ENCODE measurements around the gene ERGIC1. TPM values are rescaled to one million over a fixed set of nuclear protein-coding genes. Genes with fewer than 3 reads are reported as not detected.

Gene ERGIC1
- total and polyA plus RNA-seq, 10 of the 15 experiments (the other 5 are each of a cell fraction or from before 2014, with no cell fraction given) = 8.8 to 104 (median 76.3) TPM

Small RNAs within 50 kb of the gene (small RNA-seq; reads per million reads assigned to genes)
- not detected for gene AC022217.4

Other genes starting within 250 kb of the ERGIC1 start
- 0.05 and 0.28 TPM in 2 replicates for gene NEURL1B, start 193.0 kb upstream of the ERGIC1 start, total RNA-seq (2014; rRNA removed)
- 0.04 and 0.05 TPM in 2 replicates for gene NEURL1B, start 193.0 kb upstream of the ERGIC1 start, total RNA-seq (2014; rRNA removed; fragmentation: Illumina TruSeq; extraction: Trizol)
- 0.16 and 0.26 TPM in 2 replicates for gene NEURL1B, start 193.0 kb upstream of the ERGIC1 start, total RNA-seq (2021)
- gene NEURL1B, start 193.0 kb upstream of the ERGIC1 start, polyA plus RNA-seq (2011; rRNA removed) = 0.03 and 0.05 TPM in 2 replicates
- 0.04 TPM in 1 of 2 replicates, not detected in the other for gene NEURL1B, start 193.0 kb upstream of the ERGIC1 start, polyA plus RNA-seq (2014; fragmentation: Illumina TruSeq; extraction: Trizol)
- not detected for gene NEURL1B, start 193.0 kb upstream of the ERGIC1 start, polyA plus RNA-seq (2014; fragmentation: Nextera tagmentation; extraction: Ambion mirVana)
- gene NEURL1B, start 193.0 kb upstream of the ERGIC1 start, polyA plus RNA-seq (2014; rRNA removed) = 0.05 TPM in 2 replicates
- gene NEURL1B, start 193.0 kb upstream of the ERGIC1 start, polyA plus RNA-seq (2016; fragmentation: Nextera tagmentation; extraction: Ambion mirVana) = not detected
- 5.8 and 6.2 TPM in 2 replicates for gene DUSP1, start 63.1 kb upstream of the ERGIC1 start, total RNA-seq (2014; rRNA removed)
- gene DUSP1, start 63.1 kb upstream of the ERGIC1 start, total RNA-seq (2014; rRNA removed; fragmentation: Illumina TruSeq; extraction: Trizol) = 2.0 and 2.5 TPM in 2 replicates
- 5.0 and 5.3 TPM in 2 replicates for gene DUSP1, start 63.1 kb upstream of the ERGIC1 start, total RNA-seq (2021)
- gene DUSP1, start 63.1 kb upstream of the ERGIC1 start, polyA plus RNA-seq (2011; rRNA removed) = 3.0 and 4.0 TPM in 2 replicates
- 1.0 and 2.0 TPM in 2 replicates for gene DUSP1, start 63.1 kb upstream of the ERGIC1 start, polyA plus RNA-seq (2014; fragmentation: Illumina TruSeq; extraction: Trizol)
- 1 to 10 TPM; 1.4 to 1.9 TPM for gene DUSP1, start 63.1 kb upstream of the ERGIC1 start, polyA plus RNA-seq (2014; fragmentation: Nextera tagmentation; extraction: Ambion mirVana)
- gene DUSP1, start 63.1 kb upstream of the ERGIC1 start, polyA plus RNA-seq (2014; rRNA removed) = 3.5 and 4.1 TPM in 2 replicates
- 1 to 10 TPM; 3.9 to 5.4 TPM for gene DUSP1, start 63.1 kb upstream of the ERGIC1 start, polyA plus RNA-seq (2016; fragmentation: Nextera tagmentation; extraction: Ambion mirVana)
- gene RPL26L1, start 125.2 kb downstream of the ERGIC1 start, total RNA-seq (2014; rRNA removed) = 61.5 and 64.4 TPM in 2 replicates
- 89.2 and 92.8 TPM in 2 replicates for gene RPL26L1, start 125.2 kb downstream of the ERGIC1 start, total RNA-seq (2014; rRNA removed; fragmentation: Illumina TruSeq; extraction: Trizol)
- gene RPL26L1, start 125.2 kb downstream of the ERGIC1 start, total RNA-seq (2021) = 61.1 and 67.2 TPM in 2 replicates
- 121 and 139 TPM in 2 replicates for gene RPL26L1, start 125.2 kb downstream of the ERGIC1 start, polyA plus RNA-seq (2011; rRNA removed)
- gene RPL26L1, start 125.2 kb downstream of the ERGIC1 start, polyA plus RNA-seq (2014; fragmentation: Illumina TruSeq; extraction: Trizol) = 76.4 and 93.7 TPM in 2 replicates
- gene RPL26L1, start 125.2 kb downstream of the ERGIC1 start, polyA plus RNA-seq (2014; fragmentation: Nextera tagmentation; extraction: Ambion mirVana) = 100 to 1,000 TPM; 326 to 331 TPM
- 83.3 and 97.2 TPM in 2 replicates for gene RPL26L1, start 125.2 kb downstream of the ERGIC1 start, polyA plus RNA-seq (2014; rRNA removed)
- gene RPL26L1, start 125.2 kb downstream of the ERGIC1 start, polyA plus RNA-seq (2016; fragmentation: Nextera tagmentation; extraction: Ambion mirVana) = 100 to 1,000 TPM; 183 TPM
- 138 and 143 TPM in 2 replicates for gene ATP6V0E1, start 149.5 kb downstream of the ERGIC1 start, total RNA-seq (2014; rRNA removed)
- gene ATP6V0E1, start 149.5 kb downstream of the ERGIC1 start, total RNA-seq (2014; rRNA removed; fragmentation: Illumina TruSeq; extraction: Trizol) = 145 and 150 TPM in 2 replicates
- gene ATP6V0E1, start 149.5 kb downstream of the ERGIC1 start, total RNA-seq (2021) = 152 and 163 TPM in 2 replicates
- 448 and 499 TPM in 2 replicates for gene ATP6V0E1, start 149.5 kb downstream of the ERGIC1 start, polyA plus RNA-seq (2011; rRNA removed)
- gene ATP6V0E1, start 149.5 kb downstream of the ERGIC1 start, polyA plus RNA-seq (2014; fragmentation: Illumina TruSeq; extraction: Trizol) = 219 and 238 TPM in 2 replicates
- 100 to 1,000 TPM; 627 to 787 TPM for gene ATP6V0E1, start 149.5 kb downstream of the ERGIC1 start, polyA plus RNA-seq (2014; fragmentation: Nextera tagmentation; extraction: Ambion mirVana)
- 149 and 178 TPM in 2 replicates for gene ATP6V0E1, start 149.5 kb downstream of the ERGIC1 start, polyA plus RNA-seq (2014; rRNA removed)
- gene ATP6V0E1, start 149.5 kb downstream of the ERGIC1 start, polyA plus RNA-seq (2016; fragmentation: Nextera tagmentation; extraction: Ambion mirVana) = 100 to 1,000 TPM; 393 to 410 TPM
- 6.0 and 9.0 TPM in 2 replicates for gene CREBRF, start 222.1 kb downstream of the ERGIC1 start, total RNA-seq (2014; rRNA removed)
- 6.5 and 6.6 TPM in 2 replicates for gene CREBRF, start 222.1 kb downstream of the ERGIC1 start, total RNA-seq (2014; rRNA removed; fragmentation: Illumina TruSeq; extraction: Trizol)
- gene CREBRF, start 222.1 kb downstream of the ERGIC1 start, total RNA-seq (2021) = 6.4 and 7.6 TPM in 2 replicates
- 12.7 and 18.9 TPM in 2 replicates for gene CREBRF, start 222.1 kb downstream of the ERGIC1 start, polyA plus RNA-seq (2011; rRNA removed)
- gene CREBRF, start 222.1 kb downstream of the ERGIC1 start, polyA plus RNA-seq (2014; fragmentation: Illumina TruSeq; extraction: Trizol) = 4.7 and 5.0 TPM in 2 replicates
- gene CREBRF, start 222.1 kb downstream of the ERGIC1 start, polyA plus RNA-seq (2014; fragmentation: Nextera tagmentation; extraction: Ambion mirVana) = 1 to 10 TPM; 1.2 to 1.4 TPM
- gene CREBRF, start 222.1 kb downstream of the ERGIC1 start, polyA plus RNA-seq (2014; rRNA removed) = 3.2 and 5.7 TPM in 2 replicates
- 1 to 10 TPM; 1.6 TPM for gene CREBRF, start 222.1 kb downstream of the ERGIC1 start, polyA plus RNA-seq (2016; fragmentation: Nextera tagmentation; extraction: Ambion mirVana)